Stimulated activated CD4-positive, alpha-beta T cell treated with anti-CD3 and anti-CD28 coated beads, Interleukin-4, amount 100 ng/mL, for 24 hours (primary cell): ENCODE results near the gene RARRES2.
"Not testable (repeated sequence)": the region's sequence is repeated elsewhere in the genome, so short reads cannot be mapped to it uniquely, and the experiment has no call there.

Experiments used
- DNase-seq: peaks from one replicate; pipeline ENCODE4 v3.0.0-alpha.2; 2020

The RARRES2 gene

GRCh38 chr7:150335774-150336112 lies 5.7 kb downstream of the RARRES2 start:
- DNase-seq: no peak

- no peak for DNase-seq
These were observed 6.2 kb downstream of the RARRES2 start for GRCh38 chr7:150335108-150335773.

GRCh38 chr7:150334108-150334507 lies 7.3 kb downstream of the RARRES2 start:
- DNase-seq: no peak

- no peak for DNase-seq
These were observed 7.8 kb downstream of the RARRES2 start for GRCh38 chr7:150333659-150334058.

GRCh38 chr7:150332852-150333635 lies 8.4 kb downstream of the RARRES2 start:
- DNase-seq: no peak

- DNase-seq: no peak
These were observed 11.1 kb downstream of the RARRES2 start for GRCh38 chr7:150330211-150330885.

- DNase-seq: no peak
These were observed 11.9 kb downstream of the RARRES2 start for GRCh38 chr7:150329331-150330120.

- no peak for DNase-seq
These were observed 14.1 kb downstream of the RARRES2 start for GRCh38 chr7:150327308-150327707.

GRCh38 chr7:150326657-150327268 lies 14.7 kb downstream of the RARRES2 start:
- no peak for DNase-seq

GRCh38 chr7:150325901-150326300 lies 15.5 kb downstream of the RARRES2 start:
- DNase-seq: no peak

GRCh38 chr7:150325110-150325611 lies 16.3 kb downstream of the RARRES2 start:
- DNase-seq: no peak

GRCh38 chr7:150324373-150324961 lies 17.0 kb downstream of the RARRES2 start:
- no peak for DNase-seq

GRCh38 chr7:150323682-150324372 lies 17.6 kb downstream of the RARRES2 start:
- peak; percentile 31 for DNase-seq

- peak; percentile 66 for DNase-seq
These were observed 18.4 kb downstream of the RARRES2 start, which contains the start of the genes ACTR3C and LRRC61 for GRCh38 chr7:150322833-150323681. TSS of gene ACTR3C (minus strand) at chr7:150323545. CDS start at chr7:150295296, 28,249 bp downstream. TSS of gene LRRC61 (plus strand) at chr7:150323355. CDS start at chr7:150336862, 13,507 bp downstream.

GRCh38 chr7:150322114-150322832 lies 19.2 kb downstream of the RARRES2 start:
- DNase-seq: peak; percentile 69

- no peak for DNase-seq
These were observed 19.7 kb downstream of the RARRES2 start for GRCh38 chr7:150321788-150322113.

GRCh38 chr7:150317748-150318444 lies 23.5 kb downstream of the RARRES2 start:
- no peak for DNase-seq

- not testable (repeated sequence) for DNase-seq
These were observed 24.4 kb downstream of the RARRES2 start for GRCh38 chr7:150316987-150317386.
